Neuron (in vitro differentiated cells): Measurements from ENCODE around the gene ALOX12.

ENCODE experiments used
- H2AFZ ChIP-seq: one replicate; pipeline ENCODE4 v1.6.1; 2013; ENCODE audit warnings: low read depth, mild to moderate bottlenecking, inconsistent platforms, low read length, moderate library complexity
- H3K27me3 ChIP-seq: one replicate; pipeline ENCODE4 v1.6.1; 2013; ENCODE audit warnings: low read length; ENCODE audit not compliant: insufficient read depth
- H3K36me3 ChIP-seq: one replicate; pipeline ENCODE4 v1.6.1; 2013; ENCODE audit warnings: low read length; ENCODE audit not compliant: insufficient read depth
- H3K4me1 ChIP-seq: one replicate; pipeline ENCODE4 v1.6.1; 2013; ENCODE audit warnings: low read length; ENCODE audit not compliant: insufficient read depth
- H3K4me3 ChIP-seq: 2 replicates; pipeline ENCODE4 v1.5.1; 2013; ENCODE audit warnings: mild to moderate bottlenecking, low read length, moderate library complexity
- H3K9me3 ChIP-seq: one replicate; pipeline ENCODE4 v1.6.1; 2013; ENCODE audit warnings: low read length

Gene ALOX12

GRCh38 chr17:7020894-7021664, 25.2 kb downstream of the ALOX12 start:
- Histone ChIP-seq H2AFZ (no peak overlapping the region), H3K27me3 (peaks cover 25% of the 10 kb centered on the region), H3K4me1 (peaks cover 25% of the 10 kb centered on the region), H3K9me3 (peaks cover 9% of the 10 kb centered on the region), H3K4me3 (no peak overlapping the region), H3K36me3 (peaks cover 10% of the 10 kb centered on the region)

GRCh38 chr17:7021993-7022778, 26.3 kb downstream of the ALOX12 start:
- Histone ChIP-seq H3K27me3 (peaks cover 25% of the 10 kb centered on the region), H3K4me3 (no peak overlapping the region), H3K4me1 (peaks cover 16% of the 10 kb centered on the region)

GRCh38 chr17:7022781-7023571, 27.1 kb downstream of the ALOX12 start, which contains the start of gene BCL6B:
Gene BCL6B, plus strand, starts transcription at chr17:7023050. Its CDS starts 622 bp downstream, at chr17:7023672.
- peaks cover 28% of the 10 kb centered on the region for H3K27me3 ChIP-seq
- no peak within 1 kb of the TSS for H3K4me3 ChIP-seq
- H3K4me1 ChIP-seq: peaks cover 11% of the 10 kb centered on the region

More at GRCh38 chr17:7021993-7022778, 26.3 kb downstream of the ALOX12 start:
- Histone ChIP-seq H2AFZ (no peak overlapping the region), H3K36me3 (peaks cover 3% of the 10 kb centered on the region), H3K9me3 (peaks cover 9% of the 10 kb centered on the region)

GRCh38 chr17:7023576-7024401, 27.9 kb downstream of the ALOX12 start:
- no peak overlapping the region for H3K4me3 ChIP-seq
- H3K9me3 ChIP-seq: peaks cover 9% of the 10 kb centered on the region
- H3K36me3 ChIP-seq: no peaks in the 10 kb centered on the region

More at GRCh38 chr17:7022781-7023571, 27.1 kb downstream of the ALOX12 start, which contains the start of gene BCL6B:
- Histone ChIP-seq H3K36me3 (no peaks in the 10 kb centered on the region), H3K9me3 (peaks cover 9% of the 10 kb centered on the region), H2AFZ (no peak within 1 kb of the TSS)

GRCh38 chr17:7024402-7024785, 28.5 kb downstream of the ALOX12 start:
- H3K36me3 ChIP-seq: no peaks in the 10 kb centered on the region
- H2AFZ ChIP-seq: no peak overlapping the region

More at GRCh38 chr17:7023576-7024401, 27.9 kb downstream of the ALOX12 start:
- H3K4me1 ChIP-seq: peaks cover 11% of the 10 kb centered on the region
- no peak overlapping the region for H2AFZ ChIP-seq
- peaks cover 28% of the 10 kb centered on the region for H3K27me3 ChIP-seq

GRCh38 chr17:7025245-7025644, 29.4 kb downstream of the ALOX12 start:
- Histone ChIP-seq H3K36me3 (no peaks in the 10 kb centered on the region), H3K4me3 (no peak overlapping the region), H3K9me3 (peaks cover 9% of the 10 kb centered on the region), H3K4me1 (peaks cover 3% of the 10 kb centered on the region), H2AFZ (no peak overlapping the region), H3K27me3 (peaks cover 28% of the 10 kb centered on the region)

More at GRCh38 chr17:7024402-7024785, 28.5 kb downstream of the ALOX12 start:
- peaks cover 28% of the 10 kb centered on the region for H3K27me3 ChIP-seq
- H3K4me1 ChIP-seq: peaks cover 11% of the 10 kb centered on the region
- no peak overlapping the region for H3K4me3 ChIP-seq
- peaks cover 9% of the 10 kb centered on the region for H3K9me3 ChIP-seq

GRCh38 chr17:7026471-7027115, 30.7 kb downstream of the ALOX12 start:
- Histone ChIP-seq H3K9me3 (peaks cover 9% of the 10 kb centered on the region), H3K4me1 (no peaks in the 10 kb centered on the region), H2AFZ (no peak overlapping the region), H3K4me3 (no peak overlapping the region), H3K27me3 (peaks cover 22% of the 10 kb centered on the region), H3K36me3 (no peaks in the 10 kb centered on the region)

GRCh38 chr17:7027335-7027734, 31.5 kb downstream of the ALOX12 start:
- no peaks in the 10 kb centered on the region for H3K4me1 ChIP-seq
- H2AFZ ChIP-seq: no peak overlapping the region
- peaks cover 19% of the 10 kb centered on the region for H3K27me3 ChIP-seq
- no peaks in the 10 kb centered on the region for H3K36me3 ChIP-seq
- peaks cover 9% of the 10 kb centered on the region for H3K9me3 ChIP-seq
- H3K4me3 ChIP-seq: no peak overlapping the region

GRCh38 chr17:7029096-7029495, 33.2 kb downstream of the ALOX12 start:
- Histone ChIP-seq H3K36me3 (no peaks in the 10 kb centered on the region), H3K4me1 (no peaks in the 10 kb centered on the region), H3K27me3 (peaks cover 6% of the 10 kb centered on the region), H3K4me3 (no peak overlapping the region), H3K9me3 (no peaks in the 10 kb centered on the region), H2AFZ (no peak overlapping the region)

GRCh38 chr17:7029659-7030058, 33.8 kb downstream of the ALOX12 start:
- no peak overlapping the region for H2AFZ ChIP-seq
- H3K36me3 ChIP-seq: no peaks in the 10 kb centered on the region
- peaks cover 3% of the 10 kb centered on the region for H3K27me3 ChIP-seq
- no peaks in the 10 kb centered on the region for H3K4me1 ChIP-seq
- no peaks in the 10 kb centered on the region for H3K9me3 ChIP-seq
- H3K4me3 ChIP-seq: no peak overlapping the region

GRCh38 chr17:7034955-7035590, 39.2 kb downstream of the ALOX12 start:
- no peaks in the 10 kb centered on the region for H3K9me3 ChIP-seq
- no peaks in the 10 kb centered on the region for H3K36me3 ChIP-seq
- peak overlapping the region; percentile 52 for H3K4me3 ChIP-seq
- peaks cover 15% of the 10 kb centered on the region for H3K4me1 ChIP-seq
- no peaks in the 10 kb centered on the region for H3K27me3 ChIP-seq
- peak overlapping the region; percentile 30 for H2AFZ ChIP-seq
